Upper lobe of left lung (tissue), 6 donors: Measurements from ENCODE around the gene OGDH. TPM values are rescaled to one million over a fixed set of nuclear protein-coding genes. Genes with fewer than 3 reads are reported as not detected.

Source experiments
- ATAC-seq, 2 donors: fragments of 200-7000 bp; cut with Tn5 transposase; one replicate each; pipeline ENCODE4 v1.9.1; 2022; ENCODE audit warnings: mild to moderate bottlenecking in 2 of 2, moderate library complexity in 2 of 2; ENCODE audit not compliant: low FRiP score in 2 of 2
- DNase-seq, 2 donors: peaks; one replicate each; pipeline ENCODE4 v3.0.0-alpha.2; 2019 to 2020
- H3K27ac ChIP-seq, 4 donors: fragments of 200-600 bp; sonication (generic); one replicate each; pipeline ENCODE4 v1.5.1; 2016 to 2019
- H3K27me3 ChIP-seq, 4 donors: fragments of 200-600 bp; sonication (generic); one replicate each; pipeline ENCODE4 v1.5.1; 2017 to 2019
- H3K36me3 ChIP-seq, 4 donors: fragments of 200-600 bp; sonication (generic); one replicate each; pipeline ENCODE4 v1.5.1; 2016 to 2019
- H3K4me1 ChIP-seq, 4 donors: fragments of 200-600 bp; sonication (generic); one replicate each; pipeline ENCODE4 v1.5.1; 2018 to 2019
- H3K4me3 ChIP-seq, 4 donors: fragments of 200-600 bp; sonication (generic); one replicate each; pipeline ENCODE4 v1.5.1; 2017 to 2019; ENCODE audit warnings: mild to moderate bottlenecking in 2 of 4, moderate library complexity in 1 of 4
- H3K9me3 ChIP-seq, 4 donors: fragments of 200-600 bp; sonication (generic); one replicate each; pipeline ENCODE4 v1.5.1; 2018 to 2019
- EP300 ChIP-seq, 4 donors: sonication (generic); formaldehyde crosslinking; IDR thresholded peaks; one replicate each; pipeline ENCODE4 v1.5.1; 2017; ENCODE audit warnings: antibody characterized with exemption in 4 of 4, control low read depth in 2 of 4
- POLR2A ChIP-seq, 4 donors: fragments of 450-650 bp; IDR thresholded peaks; one replicate each; pipeline ENCODE4 v1.5.1; 2016 to 2017; ENCODE audit warnings: antibody characterized with exemption in 4 of 4, mild to moderate bottlenecking in 2 of 4
- POLR2AphosphoS5 ChIP-seq, 2 donors: sonication (generic); formaldehyde crosslinking; IDR thresholded peaks; one replicate each; pipeline ENCODE4 v1.5.1; 2017; ENCODE audit warnings: antibody characterized with exemption in 2 of 2
- WGBS, 2 donors: methylation state at CpG; one replicate each; pipeline ENCODE4 v1.1.5; 2017 to 2018; 5-methylcytosine and 5-hydroxymethylcytosine counted together
- total RNA-seq, 6 donors: library from RNA; depleted of rRNA in 4 of 6; stranded (reverse); fragments of >200 nt in 4 of 6; gene quantifications; one replicate each; pipeline versions ENCODE4 v1.1.0 to v1.2.1, GENCODE V29; 2016 to 2021
- TF ChIP-seq, protein P1 (sequence below), 6 experiments: fragments of 450-650 bp in 4 of 6; fragments of 200-600 bp in 2 of 6; sonication (generic) in 2 of 6; IDR thresholded peaks; one replicate each; pipeline ENCODE4 v1.5.1; 2016 to 2019; ENCODE audit warnings: antibody characterized with exemption in 6 of 6
- donor health status: DM: no; HTN: no; CAD: no; lungs with moderate emphysema.
- donor health status: DM: no; HTN: yes; CAD: no; lungs with severe emphysema.

Gene OGDH
- total RNA-seq, 6 donors from 2014 or later, result 76.1 to 160 (median 134) TPM

DNA sequence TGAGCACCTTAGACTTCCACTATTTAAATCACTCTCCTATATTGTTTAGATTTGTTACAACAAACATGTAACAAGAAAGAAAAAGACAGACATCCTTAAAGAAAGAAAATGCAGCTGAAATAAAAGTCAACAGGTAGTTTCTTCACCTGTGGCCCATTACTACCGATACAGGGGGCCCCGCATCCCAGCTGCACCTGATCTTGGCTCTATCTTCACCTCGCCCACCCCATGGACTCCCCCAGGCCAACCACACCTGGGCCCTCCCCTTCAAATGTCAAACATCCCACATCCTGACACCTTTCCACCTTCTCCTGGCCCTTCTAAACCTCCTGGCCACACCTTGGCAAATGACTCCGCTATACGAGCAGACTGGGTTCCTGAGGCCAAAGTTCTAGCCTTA, 39.7 kb upstream of the OGDH start:
- Histone ChIP-seq H3K27me3 (no peaks in the 10 kb centered on the region), H3K36me3 (peaks cover 64 to 88% (median 70%) of the 10 kb centered on the region in 4 donors), H3K9me3 (no peaks in the 10 kb centered on the region), H3K4me3 (no peak overlapping the region), H3K27ac (no peak overlapping the region), H3K4me1 (no peaks in the 10 kb centered on the region)
- DNase-seq, result no peak
- no peak for ATAC-seq
- 93 to 95% methylated on average over 5 of the region's 5 CpGs for WGBS, 2 donors
- TF ChIP-seq POLR2A (IDR thresholded peaks at IDR 0.05) (no peak), POLR2AphosphoS5 (IDR thresholded peaks at IDR 0.05) (no peak)

DNA sequence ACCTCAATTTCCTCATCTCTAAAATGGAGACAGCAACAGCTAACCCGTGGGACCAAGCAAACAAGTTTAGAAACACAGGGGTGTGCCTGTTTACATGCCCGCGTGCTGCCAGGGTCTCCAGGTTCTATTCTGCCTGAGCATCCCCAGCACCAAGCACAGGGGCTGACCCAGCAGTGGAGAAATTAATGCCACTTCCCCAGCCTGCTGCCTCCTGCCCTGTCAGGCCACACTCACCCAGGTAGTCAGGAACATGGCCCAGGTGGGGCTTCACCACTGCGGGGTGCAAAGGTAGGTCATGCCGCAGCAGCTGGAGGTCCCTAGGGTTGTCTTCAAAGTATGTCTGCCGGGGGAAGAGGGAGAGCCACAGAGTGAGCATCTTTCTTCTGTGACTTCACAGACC, 38.5 kb upstream of the OGDH start:
- Histone ChIP-seq H3K9me3 (no peaks in the 10 kb centered on the region), H3K36me3 (peaks cover 68 to 98% (median 80%) of the 10 kb centered on the region in 4 donors), H3K4me3 (no peak overlapping the region), H3K4me1 (peaks cover 7 to 11% (median 8%) of the 10 kb centered on the region in 4 donors), H3K27ac (no peak overlapping the region), H3K27me3 (no peaks in the 10 kb centered on the region)
- DNase-seq (no peak), ATAC-seq (no peak)
- 86 to 98% methylated on average over 2 to 6 of the region's 6 CpGs for WGBS, 2 donors
- TF ChIP-seq EP300 (IDR thresholded peaks at IDR 0.05) (no peak), POLR2AphosphoS5 (IDR thresholded peaks at IDR 0.05) (no peak), POLR2A (IDR thresholded peaks at IDR 0.05) (no peak)
- TF ChIP-seq, protein P1, sequence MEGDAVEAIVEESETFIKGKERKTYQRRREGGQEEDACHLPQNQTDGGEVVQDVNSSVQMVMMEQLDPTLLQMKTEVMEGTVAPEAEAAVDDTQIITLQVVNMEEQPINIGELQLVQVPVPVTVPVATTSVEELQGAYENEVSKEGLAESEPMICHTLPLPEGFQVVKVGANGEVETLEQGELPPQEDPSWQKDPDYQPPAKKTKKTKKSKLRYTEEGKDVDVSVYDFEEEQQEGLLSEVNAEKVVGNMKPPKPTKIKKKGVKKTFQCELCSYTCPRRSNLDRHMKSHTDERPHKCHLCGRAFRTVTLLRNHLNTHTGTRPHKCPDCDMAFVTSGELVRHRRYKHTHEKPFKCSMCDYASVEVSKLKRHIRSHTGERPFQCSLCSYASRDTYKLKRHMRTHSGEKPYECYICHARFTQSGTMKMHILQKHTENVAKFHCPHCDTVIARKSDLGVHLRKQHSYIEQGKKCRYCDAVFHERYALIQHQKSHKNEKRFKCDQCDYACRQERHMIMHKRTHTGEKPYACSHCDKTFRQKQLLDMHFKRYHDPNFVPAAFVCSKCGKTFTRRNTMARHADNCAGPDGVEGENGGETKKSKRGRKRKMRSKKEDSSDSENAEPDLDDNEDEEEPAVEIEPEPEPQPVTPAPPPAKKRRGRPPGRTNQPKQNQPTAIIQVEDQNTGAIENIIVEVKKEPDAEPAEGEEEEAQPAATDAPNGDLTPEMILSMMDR (IDR thresholded peaks at IDR 0.05), result no peak

DNA sequence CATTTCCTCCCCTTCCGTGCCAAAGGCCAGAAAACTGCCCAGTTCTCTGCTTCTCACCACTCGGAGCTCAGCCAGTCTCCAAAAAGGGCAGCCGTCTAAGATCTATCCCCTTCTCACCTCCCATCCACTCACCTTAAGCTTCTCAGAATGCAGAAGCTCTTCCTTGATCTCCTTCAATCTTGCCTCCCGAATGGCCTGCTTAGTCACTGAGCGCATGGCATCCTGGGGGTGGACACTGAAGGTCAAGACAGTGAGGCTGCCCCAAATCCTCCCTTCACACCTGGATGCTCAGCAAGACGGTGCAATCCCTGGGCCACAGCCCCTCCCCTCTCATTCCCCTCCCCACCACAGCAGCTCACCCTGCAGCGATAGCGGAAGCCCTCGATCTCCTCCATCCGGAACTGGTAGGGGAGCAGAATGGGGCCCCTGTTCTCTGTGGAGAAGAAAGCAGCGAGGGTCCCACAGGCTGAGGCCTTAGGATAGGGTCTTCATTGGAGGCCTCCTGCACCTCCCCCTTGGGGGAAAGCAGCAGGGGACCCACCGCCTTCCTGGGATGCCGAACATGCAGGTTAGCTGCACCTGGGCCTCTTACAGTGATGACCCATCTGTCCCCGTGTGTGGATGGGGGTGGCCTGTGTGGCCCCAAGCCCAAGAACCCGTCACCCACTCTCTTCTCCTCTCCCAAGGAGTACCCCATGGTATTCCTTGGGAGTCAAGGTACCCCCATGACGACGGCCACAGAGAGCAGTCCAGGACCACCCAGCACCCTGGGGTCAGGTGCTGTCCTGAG, 37.5 kb upstream of the OGDH start:
- TF ChIP-seq POLR2A (IDR thresholded peaks at IDR 0.05), result no peak
- TF ChIP-seq EP300 (IDR thresholded peaks at IDR 0.05), result no peak
- no peak for TF ChIP-seq POLR2AphosphoS5 (IDR thresholded peaks at IDR 0.05)
- TF ChIP-seq, protein P1 (IDR thresholded peaks at IDR 0.05), result no peak
- Histone ChIP-seq H3K27ac (no peak overlapping the region), H3K9me3 (no peaks in the 10 kb centered on the region), H3K36me3 (peaks cover 68 to 87% (median 80%) of the 10 kb centered on the region in 4 donors), H3K4me3 (no peak overlapping the region), H3K4me1 (peaks cover 10 to 18% (median 12%) of the 10 kb centered on the region in 4 donors), H3K27me3 (no peaks in the 10 kb centered on the region)
- ATAC-seq, result no peak
- WGBS, 2 donors, result 92 to 100% methylated on average over 9 to 16 of the region's 17 CpGs
- DNase-seq, result peak in 1 of 2 donors; percentile 22

DNA sequence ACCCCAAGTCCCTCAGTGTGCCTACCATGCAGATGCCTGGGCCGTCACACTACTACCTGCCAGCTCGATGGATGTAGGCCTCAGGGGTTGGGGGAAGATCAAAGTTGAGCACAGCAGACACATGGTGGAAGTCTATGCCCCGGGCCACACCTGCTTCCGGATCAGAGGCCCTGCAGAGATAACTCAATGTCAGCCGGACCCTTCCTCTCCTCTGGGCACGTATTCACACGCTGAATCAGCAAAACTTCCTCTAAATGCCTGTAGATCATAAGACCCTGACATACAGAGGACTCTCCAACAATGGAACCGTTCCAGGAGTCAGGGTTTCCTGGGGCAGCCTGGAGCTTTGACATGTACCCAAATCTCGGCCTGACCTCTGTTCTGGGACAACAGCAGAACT, 36.5 kb upstream of the OGDH start:
- 94 to 95% methylated on average over 7 to 8 of the region's 9 CpGs for WGBS, 2 donors
- ATAC-seq, result no peak
- DNase-seq, result no peak
- H3K27me3 ChIP-seq, result no peaks in the 10 kb centered on the region
- no peak overlapping the region for H3K27ac ChIP-seq
- peaks cover 62 to 79% (median 74%) of the 10 kb centered on the region in 4 donors for H3K36me3 ChIP-seq
- TF ChIP-seq, protein P1 (IDR thresholded peaks at IDR 0.05), result no peak
- H3K9me3 ChIP-seq, result no peaks in the 10 kb centered on the region
- peaks cover 18 to 28% (median 20%) of the 10 kb centered on the region in 4 donors for H3K4me1 ChIP-seq
- H3K4me3 ChIP-seq, result no peak overlapping the region

DNA sequence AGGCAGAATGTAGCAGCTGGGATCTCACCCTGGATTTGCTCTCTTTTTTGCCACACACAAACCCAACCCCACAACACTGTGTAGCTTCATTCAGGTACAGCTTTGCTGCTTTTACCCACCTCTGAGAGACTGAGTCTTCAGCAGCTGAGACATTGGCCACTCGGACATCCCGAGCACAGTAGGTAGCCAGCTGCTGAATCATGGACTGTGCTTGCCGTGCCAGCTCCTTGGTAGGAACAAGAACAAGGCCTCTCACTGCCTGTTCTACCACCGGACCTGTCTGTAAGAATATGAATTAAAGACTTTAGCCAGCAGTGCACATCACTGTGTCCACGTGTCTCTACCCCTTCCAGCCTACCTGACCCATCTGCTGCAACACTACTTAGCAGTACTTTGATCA, 33.7 kb upstream of the OGDH start:
- TF ChIP-seq, protein P1 (IDR thresholded peaks at IDR 0.05), result no peak
- TF ChIP-seq EP300 (IDR thresholded peaks at IDR 0.05) (no peak), POLR2AphosphoS5 (IDR thresholded peaks at IDR 0.05) (no peak)
- ATAC-seq, result no peak
- no peak for DNase-seq
- 60 to 66% methylated on average over 1 to 5 of the region's 5 CpGs for WGBS, 2 donors
- Histone ChIP-seq H3K27me3 (no peaks in the 10 kb centered on the region), H3K4me1 (peaks cover 18 to 32% (median 21%) of the 10 kb centered on the region in 4 donors), H3K9me3 (no peaks in the 10 kb centered on the region), H3K4me3 (peak overlapping the region; percentile 76 to 93 (median 86)), H3K27ac (peak overlapping the region in 2 of 4 donors; percentile 83 to 93), H3K36me3 (peaks cover 44 to 73% (median 49%) of the 10 kb centered on the region in 4 donors)
